HepG2 (cell line): Measurements from ENCODE around the gene ZFP36L2. TPM values are rescaled to one million over a fixed set of nuclear protein-coding genes. Genes with fewer than 3 reads are reported as not detected.

Source experiments
- ATAC-seq: fragments of 200-7000 bp; cut with Tn5 transposase; 3 replicates; pipeline ENCODE4 v1.9.1; 2020; ENCODE audit warnings: mild to moderate bottlenecking, moderate library complexity
- BruUV-seq: library from RNA; stranded (reverse); fragments of 400-500 nt; replicated peaks from 2 replicates; lab custom pipeline; 2021; lab: Mats Ljungman, UMichigan
- CTCF ChIA-PET: fragments of 300-600 bp; formaldehyde crosslinking; extraction: SDS; loops from one replicate; lab custom pipeline; 2021; ENCODE audit warnings: low total read pairs, inconsistent platforms, low intra/inter-chr PET ratio; lab: Yijun Ruan, JAX
- POLR2A ChIA-PET: fragments of 350-600 bp; sonication (Branson Sonifier 250); formaldehyde crosslinking; loops from one replicate; lab custom pipeline; 2020; ENCODE audit warnings: antibody characterized with exemption, inconsistent platforms; lab: Yijun Ruan, JAX
- DNase-seq: peaks from one replicate; pipeline ENCODE4 v3.0.0-alpha.2; 2015; ENCODE audit warnings: low spot score
- FAIRE-seq: peaks from 3 replicates; lab custom pipeline; 2011; peaks lifted over from hg19 to GRCh38; lab: Jason Lieb, UNC
- H2AFZ ChIP-seq: one replicate; pipeline ENCODE4 v1.6.1; 2011; ENCODE audit warnings: low read length, inconsistent platforms
- H3K27ac ChIP-seq: fragments of 300-600 bp; 3 replicates; pipeline ENCODE4 v1.8.0; 2011; ENCODE audit warnings: mixed run types, mild to moderate bottlenecking, mixed read lengths, low read length, inconsistent platforms; ENCODE audit not compliant: insufficient read depth; ENCODE audit errors: extremely low read length
- H3K27me3 ChIP-seq, 2 experiments: fragments of 200-600 bp in 1 of 2; 2 replicates in 1 of 2; 3 replicates in 1 of 2; pipeline versions ENCODE4 v1.6.0 to v1.8.0; 2011; ENCODE audit warnings: low read length in 2 of 2, mild to moderate bottlenecking in 2 of 2, moderate library complexity in 2 of 2, inconsistent platforms in 1 of 2; ENCODE audit not compliant: insufficient read depth in 2 of 2, control insufficient read depth in 1 of 2
- H3K36me3 ChIP-seq, 2 experiments: fragments of 200-600 bp in 1 of 2; replicated peaks in 1 of 2; 2 replicates in 1 of 2; 3 replicates in 1 of 2; pipeline versions ENCODE4 v1.5.1 to v1.8.0; 2011; ENCODE audit warnings: low read length in 2 of 2, inconsistent platforms in 1 of 2; ENCODE audit not compliant: insufficient read depth in 2 of 2, control insufficient read depth in 1 of 2
- H3K4me1 ChIP-seq: 2 replicates; pipeline ENCODE4 v1.5.1; 2012; ENCODE audit warnings: low read length, inconsistent platforms; ENCODE audit not compliant: insufficient read depth
- H3K4me2 ChIP-seq: 2 replicates; pipeline ENCODE4 v1.6.0; 2011; ENCODE audit warnings: low read depth, low read length, inconsistent platforms
- H3K4me3 ChIP-seq, 3 experiments: fragments of 200-600 bp in 1 of 3; sonication (generic), shearing (Covaris generic) in 1 of 3; replicated peaks in 1 of 3; 2 replicates each; pipeline ENCODE4 v1.5.1; 2011 to 2016; ENCODE audit warnings: low read length in 3 of 3, inconsistent platforms in 2 of 3, low read depth in 2 of 3, mild to moderate bottlenecking in 2 of 3, control low read depth in 1 of 3, mixed read lengths in 1 of 3; ENCODE audit not compliant: insufficient read depth in 1 of 3
- H3K79me2 ChIP-seq: one replicate; pipeline ENCODE4 v1.6.1; 2011; ENCODE audit warnings: low read length, inconsistent platforms; ENCODE audit not compliant: insufficient read depth
- H3K9ac ChIP-seq: 2 replicates; pipeline ENCODE4 v1.6.0; 2011; ENCODE audit warnings: mild to moderate bottlenecking, low read depth, low read length, inconsistent platforms; ENCODE audit not compliant: insufficient read depth
- H3K9me3 ChIP-seq: 2 replicates; pipeline ENCODE4 v1.5.1; 2012; ENCODE audit warnings: mild to moderate bottlenecking, low read length
- H4K20me1 ChIP-seq: 2 replicates; pipeline ENCODE4 v1.6.0; 2011; ENCODE audit warnings: inconsistent platforms, mild to moderate bottlenecking, low read length, moderate library complexity; ENCODE audit not compliant: insufficient read depth
- BCL6 ChIP-seq: IDR thresholded peaks from 2 replicates; pipeline ENCODE4 v1.6.1; 2016; ENCODE audit warnings: missing genetic modification reagents, missing compliant biosample characterization
- HDAC1 ChIP-seq: sonication (generic); formaldehyde crosslinking; IDR thresholded peaks from 2 replicates; pipeline ENCODE4 v1.5.1; 2020; ENCODE audit warnings: mild to moderate bottlenecking, missing genetic modification reagents
- RBM22 ChIP-seq: fragments of 200-400 bp; formaldehyde crosslinking; optimal IDR thresholded peaks from 2 replicates; pipeline ENCODE3; 2017; ENCODE audit warnings: mild to moderate bottlenecking, low read length, moderate library complexity
- SNAI1 ChIP-seq: sonication (generic); formaldehyde crosslinking; IDR thresholded peaks from 2 replicates; pipeline ENCODE4 v1.5.0; 2020; ENCODE audit warnings: mild to moderate bottlenecking, missing genetic modification reagents, borderline replicate concordance
- TCF12 ChIP-seq, 2 experiments: fragments of 450-650 bp in 1 of 2; sonication (generic) in 1 of 2; formaldehyde crosslinking in 1 of 2; IDR thresholded peaks; 2 replicates each; pipeline versions ENCODE4 v1.6.1 to v1.8.0; 2017 to 2022; ENCODE audit warnings: antibody characterized with exemption in 1 of 2, mild to moderate bottlenecking in 1 of 2, missing genetic modification reagents in 1 of 2, moderate library complexity in 1 of 2
- ZNF205 ChIP-seq: IDR thresholded peaks from 2 replicates; pipeline ENCODE4 v1.6.1; 2018; ENCODE audit warnings: missing biosample characterization, missing genetic modification reagents
- ZNF878 ChIP-seq: sonication (generic); formaldehyde crosslinking; IDR thresholded peaks from 2 replicates; pipeline ENCODE4 v1.8.1; 2023; ENCODE audit warnings: mild to moderate bottlenecking, missing genetic modification reagents, moderate library complexity
- ZSCAN31 ChIP-seq: sonication (generic); formaldehyde crosslinking; IDR thresholded peaks from 2 replicates; pipeline ENCODE4 v1.5.0; 2020; ENCODE audit warnings: low read depth, mild to moderate bottlenecking, missing genetic modification reagents
- WGBS: methylation state at CpG from one replicate; pipeline ENCODE4 v1.1.6; 2017; ENCODE audit warnings: low lambda C conversion rate; 5-methylcytosine and 5-hydroxymethylcytosine counted together
- in situ Hi-C: cut with HindIII; loops from 2 replicates; pipeline ENCODE4 v1.10.0; 2017; ENCODE audit warnings: low pct_unique_long_range_greater_than_20kb; ENCODE audit not compliant: extremely low pct_ligation_motif_present
- intact Hi-C: fragments of 100-400 bp; cut with micrococcal nuclease; formaldehyde crosslinking; loops from one replicate; pipeline ENCODE4 v1.10.0; 2022; ENCODE audit not compliant: unreplicated experiment
- polyA plus RNA-seq, 8 experiments: library from polyadenylated mRNA; depleted of rRNA in 3 of 8; stranded (reverse) in 7 of 8; unstranded in 1 of 8; fragments of >200 nt; fragmentation: Illumina TruSeq in 4 of 8; extraction: Trizol in 4 of 8; gene quantifications; 2 replicates each; pipeline versions ENCODE4 v1.2.1 to v1.2.3, GENCODE V29; 2011 to 2016; ENCODE audit warnings: low read depth in 4 of 8, missing spikeins in 1 of 8, mixed read lengths in 1 of 8; ENCODE audit not compliant: insufficient read depth in 1 of 8
- total RNA-seq, 5 experiments: library from RNA; depleted of rRNA; stranded (reverse); fragments of >200 nt; fragmentation: Illumina TruSeq; extraction: Trizol; gene quantifications; 2 replicates each; pipeline ENCODE4 v1.2.3, GENCODE V29; 2016; ENCODE audit warnings: low read depth in 1 of 5
- TF ChIP-seq, protein P1 (sequence below): fragments of 450-650 bp; IDR thresholded peaks from 2 replicates; pipeline ENCODE4 v1.6.1; 2016
- TF ChIP-seq, protein P2 (sequence below): IDR thresholded peaks from 2 replicates; pipeline ENCODE4 v1.6.1; 2016
- TF ChIP-seq, protein P3 (sequence below): sonication (generic); formaldehyde crosslinking; IDR thresholded peaks from 2 replicates; pipeline ENCODE4 v1.5.1; 2020; ENCODE audit warnings: missing genetic modification reagents, mild to moderate bottlenecking, borderline replicate concordance
- TF ChIP-seq, protein P4 (sequence below): sonication (generic); formaldehyde crosslinking; IDR thresholded peaks from 2 replicates; pipeline ENCODE4 v1.4.0; 2020; ENCODE audit warnings: missing genetic modification reagents
- TF ChIP-seq, protein P5 (sequence below): sonication (generic); formaldehyde crosslinking; IDR thresholded peaks from 2 replicates; pipeline ENCODE4 v1.9.0; 2021; ENCODE audit warnings: missing genetic modification reagents, mild to moderate bottlenecking, borderline replicate concordance

ZFP36L2 gene
- total and polyA plus RNA-seq, 2 of the 13 experiments (the other 11 are each of a cell fraction or from before 2014, with no cell fraction given): 11.2 to 21.8 TPM

DNA sequence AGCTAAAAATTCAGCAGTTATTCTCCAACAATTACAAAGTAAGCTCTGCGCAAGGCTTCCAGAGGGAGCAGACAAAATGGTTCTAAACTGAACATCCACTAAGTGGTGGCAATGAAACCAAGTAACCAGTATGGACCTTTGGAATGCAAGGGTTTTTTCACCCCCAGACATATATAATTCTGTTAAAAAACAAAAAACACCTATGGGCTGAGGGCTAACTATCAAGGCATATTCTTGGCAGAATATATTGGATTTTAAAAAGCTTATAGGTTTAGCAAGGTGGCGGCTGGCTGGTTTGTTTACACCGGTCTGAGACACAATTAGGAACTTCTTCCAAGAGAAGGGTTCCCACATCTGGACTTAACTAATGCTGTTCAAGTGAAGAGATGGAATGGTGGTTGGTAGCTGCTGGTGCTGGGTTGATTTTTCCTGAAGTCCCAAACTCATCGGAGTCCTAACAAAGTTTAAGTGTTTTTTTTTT is 2.8 kb downstream of the ZFP36L2 start (continued):
- TF ChIP-seq, protein P1, sequence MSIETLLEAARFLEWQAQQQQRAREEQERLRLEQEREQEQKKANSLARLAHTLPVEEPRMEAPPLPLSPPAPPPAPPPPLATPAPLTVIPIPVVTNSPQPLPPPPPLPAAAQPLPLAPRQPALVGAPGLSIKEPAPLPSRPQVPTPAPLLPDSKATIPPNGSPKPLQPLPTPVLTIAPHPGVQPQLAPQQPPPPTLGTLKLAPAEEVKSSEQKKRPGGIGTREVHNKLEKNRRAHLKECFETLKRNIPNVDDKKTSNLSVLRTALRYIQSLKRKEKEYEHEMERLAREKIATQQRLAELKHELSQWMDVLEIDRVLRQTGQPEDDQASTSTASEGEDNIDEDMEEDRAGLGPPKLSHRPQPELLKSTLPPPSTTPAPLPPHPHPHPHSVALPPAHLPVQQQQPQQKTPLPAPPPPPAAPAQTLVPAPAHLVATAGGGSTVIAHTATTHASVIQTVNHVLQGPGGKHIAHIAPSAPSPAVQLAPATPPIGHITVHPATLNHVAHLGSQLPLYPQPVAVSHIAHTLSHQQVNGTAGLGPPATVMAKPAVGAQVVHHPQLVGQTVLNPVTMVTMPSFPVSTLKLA: no peak
- TF ChIP-seq, protein P2, sequence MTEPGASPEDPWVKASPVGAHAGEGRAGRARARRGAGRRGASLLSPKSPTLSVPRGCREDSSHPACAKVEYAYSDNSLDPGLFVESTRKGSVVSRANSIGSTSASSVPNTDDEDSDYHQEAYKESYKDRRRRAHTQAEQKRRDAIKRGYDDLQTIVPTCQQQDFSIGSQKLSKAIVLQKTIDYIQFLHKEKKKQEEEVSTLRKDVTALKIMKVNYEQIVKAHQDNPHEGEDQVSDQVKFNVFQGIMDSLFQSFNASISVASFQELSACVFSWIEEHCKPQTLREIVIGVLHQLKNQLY: no peak
- TF ChIP-seq SNAI1 (CRISPR knock-in tag) (no peak), RBM22 (peak; percentile 83), ZNF205 (CRISPR knock-in tag) (no peak)
- TF ChIP-seq, protein P3, sequence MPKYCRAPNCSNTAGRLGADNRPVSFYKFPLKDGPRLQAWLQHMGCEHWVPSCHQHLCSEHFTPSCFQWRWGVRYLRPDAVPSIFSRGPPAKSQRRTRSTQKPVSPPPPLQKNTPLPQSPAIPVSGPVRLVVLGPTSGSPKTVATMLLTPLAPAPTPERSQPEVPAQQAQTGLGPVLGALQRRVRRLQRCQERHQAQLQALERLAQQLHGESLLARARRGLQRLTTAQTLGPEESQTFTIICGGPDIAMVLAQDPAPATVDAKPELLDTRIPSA (CRISPR knock-in tag): no peak

DNA sequence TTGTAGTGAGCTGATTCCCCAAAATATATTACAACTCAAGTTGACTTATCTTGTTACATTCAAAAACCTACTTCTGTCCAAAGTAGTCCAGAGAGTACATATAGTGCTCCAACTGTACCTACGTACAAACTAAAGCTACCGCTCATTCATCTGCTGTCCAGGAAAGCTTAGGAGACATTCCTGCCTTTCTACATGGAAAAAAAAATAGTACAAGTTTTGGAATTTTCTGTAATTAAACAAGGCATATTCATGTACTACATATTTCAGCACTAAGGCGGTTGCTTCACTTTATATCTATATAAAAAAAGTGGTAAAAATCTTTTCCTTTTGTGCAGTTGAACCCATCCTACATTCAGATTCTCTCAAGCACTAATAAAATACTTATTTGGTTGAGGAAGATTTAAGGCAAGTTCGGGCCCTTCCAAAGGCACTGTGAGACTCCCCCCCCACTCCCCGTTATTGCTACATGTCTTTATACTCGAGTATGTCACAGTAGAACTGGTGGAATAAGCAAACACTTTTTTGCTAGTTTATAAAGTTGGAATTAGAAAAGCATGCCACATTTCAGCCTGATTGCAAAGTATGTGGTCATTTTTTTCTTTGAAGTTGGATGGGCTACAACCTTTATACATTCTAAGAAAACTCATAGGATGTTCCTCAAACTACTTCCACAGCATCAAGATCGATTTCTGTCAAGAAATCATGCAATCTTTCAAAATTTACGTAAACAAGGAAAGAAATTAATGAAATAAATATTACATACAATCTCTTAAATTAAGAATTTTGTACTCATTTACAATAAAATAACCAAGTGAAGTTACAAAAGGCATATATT is 3.7 kb downstream of the ZFP36L2 start:
- FAIRE-seq (no peak), DNase-seq (no peak), ATAC-seq (no peak)
- TSS peak; percentile 51 for BruUV-seq
- Histone ChIP-seq H3K36me3 (peaks cover 3 to 10% of the 10 kb centered on the region in 2 experiments; a peak in 4 of 5 replicates), H3K9me3 (no peaks in the 10 kb centered on the region), H3K9ac (peak overlapping the region; percentile 80), H4K20me1 (peaks cover 39% of the 10 kb centered on the region), H3K27me3 (no peaks in the 10 kb centered on the region; a peak in 1 of 5 replicates), H2AFZ (no peak overlapping the region), H3K4me3 (peak overlapping the region; percentile 80 to 97 (median 89); a peak in 5 of 6 replicates), H3K4me2 (peak overlapping the region; percentile 99), H3K79me2 (peaks cover 55% of the 10 kb centered on the region), H3K27ac (peak overlapping the region; percentile 89), H3K4me1 (peaks cover 50% of the 10 kb centered on the region)
- in situ Hi-C loops (loop anchor here (10.0 kb wide), 1 partner anchor 58 kb away; no protein-coding TSS in a partner anchor), intact Hi-C loops (loop anchor here (1.0 to 2.0 kb wide), 2 partner anchors 27 to 60 kb away; no protein-coding TSS in a partner anchor)
- ChIA-PET CTCF (interaction anchor here (1.7 kb wide), 1 partner anchor 248 kb away, joined by 4 read pairs; no protein-coding TSS in a partner anchor), POLR2A (interaction anchor here (0.8 to 13.7 kb wide), 33 partner anchors 10 to 412 kb away, joined by 3 to 324 read pairs (median 6); partner anchors contain the start of gene THADA)
- WGBS: 12% methylated on average over 8 of the region's 8 CpGs
- no peak for TF ChIP-seq TCF12 (IDR thresholded peaks at IDR 0.05)
- TF ChIP-seq TCF12 (CRISPR knock-in tag; IDR thresholded peaks at IDR 0.05): no peak
- 0 out of 2 replicates have a peak, but pooled peaks have one; percentile 34 for TF ChIP-seq ZSCAN31 (CRISPR knock-in tag)
- TF ChIP-seq, protein P4, sequence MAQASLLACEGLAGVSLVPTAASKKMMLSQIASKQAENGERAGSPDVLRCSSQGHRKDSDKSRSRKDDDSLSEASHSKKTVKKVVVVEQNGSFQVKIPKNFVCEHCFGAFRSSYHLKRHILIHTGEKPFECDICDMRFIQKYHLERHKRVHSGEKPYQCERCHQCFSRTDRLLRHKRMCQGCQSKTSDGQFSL: peak; percentile 88
- TF ChIP-seq, protein P5, sequence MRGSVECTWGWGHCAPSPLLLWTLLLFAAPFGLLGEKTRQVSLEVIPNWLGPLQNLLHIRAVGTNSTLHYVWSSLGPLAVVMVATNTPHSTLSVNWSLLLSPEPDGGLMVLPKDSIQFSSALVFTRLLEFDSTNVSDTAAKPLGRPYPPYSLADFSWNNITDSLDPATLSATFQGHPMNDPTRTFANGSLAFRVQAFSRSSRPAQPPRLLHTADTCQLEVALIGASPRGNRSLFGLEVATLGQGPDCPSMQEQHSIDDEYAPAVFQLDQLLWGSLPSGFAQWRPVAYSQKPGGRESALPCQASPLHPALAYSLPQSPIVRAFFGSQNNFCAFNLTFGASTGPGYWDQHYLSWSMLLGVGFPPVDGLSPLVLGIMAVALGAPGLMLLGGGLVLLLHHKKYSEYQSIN (CRISPR knock-in tag): no peak
- peak; percentile 58 for TF ChIP-seq BCL6
- 0 out of 2 replicates have a peak, but pooled peaks have one; percentile 33 for TF ChIP-seq HDAC1 (CRISPR knock-in tag)
- TF ChIP-seq ZNF878: 0 out of 2 replicates have a peak, but pooled peaks have one; percentile 16
- peak; percentile 77 for TF ChIP-seq RBM22
